GM19463 (cell line): Measurements from ENCODE around the gene ADAM21.
"Not testable (repeated sequence)": the region's sequence is repeated elsewhere in the genome, so short reads cannot be mapped to it uniquely, and the experiment has no call there.

Source experiments
- ATAC-seq: cut with Tn5 transposase; IDR thresholded peaks from one replicate; pipeline ENCODE4 v1.9.1; 2021; ENCODE audit warnings: mild to moderate bottlenecking, moderate library complexity; ENCODE audit not compliant: unreplicated experiment

Gene ADAM21

DNA sequence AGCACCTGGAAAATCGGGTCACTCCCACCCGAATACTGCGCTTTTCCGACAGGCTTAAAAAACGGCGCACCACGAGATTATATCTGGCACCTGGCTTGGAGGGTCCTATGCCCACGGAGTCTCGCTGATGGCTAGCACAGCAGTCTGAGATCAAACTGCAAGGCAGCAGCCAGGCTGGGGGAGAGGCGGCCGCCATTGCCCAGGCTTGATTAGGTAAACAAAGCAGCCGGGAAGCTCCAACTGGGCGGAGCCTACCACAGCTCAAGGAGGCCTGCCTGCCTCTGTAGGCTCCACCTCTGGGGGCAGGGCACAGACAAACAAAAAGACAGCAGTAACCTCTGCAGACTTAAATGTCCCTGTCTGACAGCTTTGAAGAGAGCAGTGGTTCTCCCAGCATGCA is 23.5 kb downstream of the ADAM21 start:
- ATAC-seq, result not testable (repeated sequence)

DNA sequence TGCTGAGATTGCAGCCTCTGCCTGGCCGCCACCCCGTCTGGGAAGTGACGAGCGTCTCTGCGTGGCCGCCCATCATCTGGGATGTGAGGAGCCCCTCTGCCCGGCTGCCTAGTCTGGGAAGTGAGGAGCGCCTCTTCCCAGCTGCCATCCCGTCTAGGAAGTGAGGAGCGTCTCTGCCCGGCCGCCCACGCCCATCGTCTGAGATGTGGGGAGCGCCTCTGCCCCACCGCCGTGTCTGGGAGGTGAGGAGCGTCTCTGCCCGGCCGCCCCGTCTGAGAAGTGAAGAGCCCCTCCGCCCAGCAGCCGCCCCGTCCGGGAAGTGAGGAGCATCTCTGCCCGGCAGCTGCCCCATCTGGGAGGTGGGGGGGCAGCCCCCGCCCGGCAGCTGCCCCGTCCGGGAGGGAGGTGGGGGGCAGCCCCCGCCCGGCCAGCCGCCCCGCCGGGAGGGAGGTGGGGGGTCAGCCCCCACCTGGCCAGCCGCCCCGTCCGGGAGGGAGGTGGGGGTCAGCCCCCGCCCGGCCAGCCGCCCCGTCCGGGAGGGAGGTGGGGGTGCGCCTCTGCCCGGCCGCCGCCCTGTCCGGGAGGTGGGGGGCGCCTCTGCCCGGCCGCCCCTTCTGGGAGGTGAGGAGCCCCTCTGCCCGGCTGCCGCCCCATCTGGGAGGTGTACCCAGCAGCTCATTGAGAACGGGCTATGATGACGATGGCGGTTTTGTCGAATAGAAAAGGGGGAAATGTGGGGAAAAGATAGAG is 25.6 kb downstream of the ADAM21 start:
- ATAC-seq, result not testable (repeated sequence)

DNA sequence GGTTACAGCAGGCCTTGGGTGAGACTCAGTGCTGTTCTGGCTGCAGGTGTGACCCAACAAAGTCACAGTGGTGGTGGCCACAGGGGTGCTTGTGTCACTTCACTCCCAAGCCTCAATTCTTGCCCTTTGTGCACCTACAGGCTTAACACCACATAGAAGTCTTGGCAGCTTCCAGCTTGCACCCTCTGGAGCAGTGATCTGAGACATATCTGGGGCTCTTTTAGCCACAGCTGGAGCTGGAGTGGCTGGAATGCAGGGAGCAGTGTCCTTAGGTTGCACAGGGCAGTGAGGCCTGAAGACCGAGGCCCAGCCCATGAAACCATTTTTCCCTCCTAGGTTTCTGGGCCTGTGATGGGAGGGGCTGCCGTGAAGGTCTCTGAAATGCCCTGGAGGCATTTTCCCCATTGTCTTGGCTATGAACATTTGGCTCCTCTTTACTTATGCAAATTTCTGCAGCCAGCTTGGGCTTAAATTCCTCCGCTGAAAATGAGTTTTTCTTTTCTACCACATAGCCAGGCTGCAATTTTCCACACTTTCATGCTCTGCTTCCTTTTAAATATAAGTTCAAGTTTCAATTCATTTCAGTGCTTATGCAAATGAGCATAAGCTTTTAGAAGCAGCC is 37.7 kb downstream of the ADAM21 start:
- no peak for ATAC-seq

DNA sequence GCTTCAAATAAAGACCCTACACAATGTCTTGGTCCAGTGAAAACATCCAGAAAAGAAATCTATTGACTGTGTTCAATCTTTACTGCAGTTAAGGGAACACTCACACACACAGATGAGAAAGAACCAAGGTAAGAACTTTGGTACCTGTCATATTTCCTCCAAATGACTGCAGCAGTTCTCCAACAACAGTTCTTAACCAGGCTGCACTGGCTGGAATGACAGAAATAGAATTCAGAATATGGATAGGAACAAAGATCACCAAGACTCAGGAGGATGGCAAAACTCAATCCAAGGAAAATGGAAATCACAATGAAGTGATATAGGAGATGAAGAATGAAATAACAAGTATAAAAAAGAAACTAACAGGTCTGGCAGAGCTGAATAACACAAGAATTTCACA is 46.2 kb downstream of the ADAM21 start:
- ATAC-seq, result no peak
